ENCODE results near the gene ITK. TPM values are rescaled to one million over a fixed set of nuclear protein-coding genes. Genes with fewer than 3 reads are reported as not detected.

Gene ITK
- total RNA-seq, 2 donors from 2014 or later, result 0.33 to 0.90 TPM

DNA sequence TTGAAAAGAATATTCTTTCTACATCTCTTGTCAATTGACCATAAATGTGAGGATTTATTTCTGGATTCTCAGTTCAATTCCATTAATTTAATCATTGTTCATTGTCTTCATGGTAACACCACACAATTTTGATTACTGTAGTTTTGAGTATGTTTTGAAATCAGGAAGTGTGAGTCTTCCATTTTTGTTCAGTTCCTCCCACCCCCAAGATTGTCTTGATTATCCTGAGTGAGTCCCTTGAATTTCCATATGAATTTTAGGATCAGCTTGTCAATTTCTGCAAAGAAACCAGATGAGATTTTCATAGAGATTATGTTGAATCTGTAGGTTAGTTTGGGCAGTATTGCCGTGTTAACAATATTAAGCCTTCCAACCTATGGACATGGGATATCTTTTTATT is 94.8 kb downstream of the ITK start:
- TF ChIP-seq, protein P1, sequence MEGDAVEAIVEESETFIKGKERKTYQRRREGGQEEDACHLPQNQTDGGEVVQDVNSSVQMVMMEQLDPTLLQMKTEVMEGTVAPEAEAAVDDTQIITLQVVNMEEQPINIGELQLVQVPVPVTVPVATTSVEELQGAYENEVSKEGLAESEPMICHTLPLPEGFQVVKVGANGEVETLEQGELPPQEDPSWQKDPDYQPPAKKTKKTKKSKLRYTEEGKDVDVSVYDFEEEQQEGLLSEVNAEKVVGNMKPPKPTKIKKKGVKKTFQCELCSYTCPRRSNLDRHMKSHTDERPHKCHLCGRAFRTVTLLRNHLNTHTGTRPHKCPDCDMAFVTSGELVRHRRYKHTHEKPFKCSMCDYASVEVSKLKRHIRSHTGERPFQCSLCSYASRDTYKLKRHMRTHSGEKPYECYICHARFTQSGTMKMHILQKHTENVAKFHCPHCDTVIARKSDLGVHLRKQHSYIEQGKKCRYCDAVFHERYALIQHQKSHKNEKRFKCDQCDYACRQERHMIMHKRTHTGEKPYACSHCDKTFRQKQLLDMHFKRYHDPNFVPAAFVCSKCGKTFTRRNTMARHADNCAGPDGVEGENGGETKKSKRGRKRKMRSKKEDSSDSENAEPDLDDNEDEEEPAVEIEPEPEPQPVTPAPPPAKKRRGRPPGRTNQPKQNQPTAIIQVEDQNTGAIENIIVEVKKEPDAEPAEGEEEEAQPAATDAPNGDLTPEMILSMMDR (IDR thresholded peaks at IDR 0.05), result no peak
- H3K36me3 ChIP-seq, result no peaks in the 10 kb centered on the region
- H3K4me3 ChIP-seq, result no peak overlapping the region
- no peak for DNase-seq (ENCODE audit: low spot score)
- H3K9me3 ChIP-seq, result no peaks in the 10 kb centered on the region
- no peak overlapping the region for H3K27ac ChIP-seq
- H3K4me1 ChIP-seq, result peaks cover 0 to 15% of the 10 kb centered on the region in 2 donors
- H3K27me3 ChIP-seq, result no peaks in the 10 kb centered on the region

DNA sequence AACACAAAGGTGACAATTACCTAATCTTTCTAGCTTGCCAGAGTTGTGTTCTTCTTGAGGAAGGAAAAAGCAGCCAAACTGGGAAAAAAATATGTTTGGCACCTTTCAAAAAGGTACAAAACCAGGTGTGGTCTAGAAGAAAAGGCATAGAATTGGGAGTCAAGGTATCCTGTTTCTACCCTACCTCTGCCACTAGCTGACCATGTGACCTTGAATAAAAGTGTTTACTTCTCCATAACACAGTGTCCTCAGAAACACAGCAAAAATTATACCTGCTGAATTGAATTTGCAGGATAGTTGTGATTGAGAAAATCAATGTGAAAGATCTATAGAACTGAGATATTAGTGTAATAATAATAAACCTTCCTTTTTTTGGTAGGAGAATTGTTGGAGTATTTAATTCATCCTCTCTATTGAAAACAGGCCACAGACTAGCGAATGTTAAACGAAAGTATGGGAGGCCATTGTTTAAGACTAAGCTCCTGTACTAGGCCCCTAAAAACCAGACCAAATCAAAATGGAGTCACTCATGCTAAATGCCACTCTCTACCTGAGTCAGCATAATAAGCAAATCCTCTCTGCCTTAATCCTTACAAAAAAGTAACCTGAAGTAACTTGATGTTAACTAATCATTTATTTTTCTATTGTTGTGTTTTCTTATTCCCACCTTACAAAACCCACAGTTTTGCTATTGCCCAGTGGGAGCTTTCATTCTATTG is 97.8 kb downstream of the ITK start:
- H3K36me3 ChIP-seq, result no peaks in the 10 kb centered on the region
- no peak for DNase-seq (ENCODE audit: low spot score)
- H3K27ac ChIP-seq, result peak overlapping the region in 1 of 2 donors; percentile 60
- TF ChIP-seq, protein P1 (IDR thresholded peaks at IDR 0.05), result no peak
- no peak overlapping the region for H3K4me3 ChIP-seq
- H3K4me1 ChIP-seq, result peaks cover 0 to 6% of the 10 kb centered on the region in 2 donors
- no peaks in the 10 kb centered on the region for H3K9me3 ChIP-seq
- no peaks in the 10 kb centered on the region for H3K27me3 ChIP-seq

DNA sequence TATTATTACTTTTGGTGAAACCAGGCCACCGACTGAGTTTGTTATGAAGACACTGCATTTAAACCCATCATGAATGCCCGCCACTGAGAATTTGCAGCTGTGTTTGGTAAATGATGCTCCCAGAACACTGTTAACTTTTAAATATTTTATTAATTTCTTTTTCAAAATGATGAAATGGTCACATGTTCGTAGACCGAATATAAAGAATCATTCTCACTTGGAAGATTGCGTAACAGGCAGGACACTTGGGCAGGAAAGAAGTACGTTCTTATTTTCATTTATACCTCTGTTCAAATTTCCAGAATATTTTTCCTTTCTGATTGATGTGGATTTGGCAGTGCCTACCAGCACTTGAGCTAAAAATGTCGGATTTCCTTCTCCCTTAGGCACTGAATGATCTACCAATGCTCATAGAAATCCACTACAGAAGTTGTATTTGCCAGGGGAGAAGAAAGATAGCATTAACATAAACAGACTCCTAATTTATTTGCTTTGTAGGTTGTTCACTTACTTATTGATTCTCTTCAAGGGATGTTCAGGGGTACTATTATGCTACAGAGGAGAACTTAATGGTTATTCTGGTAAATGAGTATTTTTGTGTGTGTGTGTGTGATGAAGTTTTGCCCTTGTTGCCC is 99.1 kb downstream of the ITK start:
- peak overlapping the region; percentile 7 to 60 for H3K27ac ChIP-seq
- no peaks in the 10 kb centered on the region for H3K36me3 ChIP-seq
- peaks cover 0 to 7% of the 10 kb centered on the region in 2 donors for H3K4me1 ChIP-seq
- peak; percentile 4 for DNase-seq (ENCODE audit: low spot score)
- TF ChIP-seq, protein P1 (IDR thresholded peaks at IDR 0.05), result no peak
- no peak overlapping the region for H3K4me3 ChIP-seq
- no peaks in the 10 kb centered on the region for H3K27me3 ChIP-seq
- H3K9me3 ChIP-seq, result no peaks in the 10 kb centered on the region

DNA sequence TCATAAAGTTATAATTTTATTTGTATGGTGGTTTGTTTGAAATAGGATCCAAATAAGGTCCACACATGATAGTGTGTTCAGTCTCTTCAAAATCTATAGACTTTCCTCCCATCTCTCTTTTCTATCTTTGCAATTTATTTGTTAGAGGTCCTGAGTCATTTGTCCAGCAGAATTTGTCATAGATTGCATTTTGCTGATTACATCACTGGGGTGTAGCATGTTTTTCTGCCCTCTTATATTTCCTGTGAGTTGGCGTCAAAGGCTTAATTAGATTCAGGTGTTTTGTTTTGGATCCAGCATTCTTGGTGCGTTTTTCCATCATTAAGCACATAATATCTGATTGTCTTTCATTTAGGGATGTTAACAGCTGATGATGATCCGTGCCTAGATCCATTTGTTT is 100.3 kb downstream of the ITK start:
- no peak for DNase-seq (ENCODE audit: low spot score)
- Histone ChIP-seq H3K36me3 (no peaks in the 10 kb centered on the region), H3K27ac (no peak overlapping the region), H3K9me3 (no peaks in the 10 kb centered on the region), H3K27me3 (no peaks in the 10 kb centered on the region), H3K4me3 (no peak overlapping the region), H3K4me1 (peaks cover 0 to 14% of the 10 kb centered on the region in 2 donors)
- TF ChIP-seq, protein P1 (IDR thresholded peaks at IDR 0.05), result no peak

DNA sequence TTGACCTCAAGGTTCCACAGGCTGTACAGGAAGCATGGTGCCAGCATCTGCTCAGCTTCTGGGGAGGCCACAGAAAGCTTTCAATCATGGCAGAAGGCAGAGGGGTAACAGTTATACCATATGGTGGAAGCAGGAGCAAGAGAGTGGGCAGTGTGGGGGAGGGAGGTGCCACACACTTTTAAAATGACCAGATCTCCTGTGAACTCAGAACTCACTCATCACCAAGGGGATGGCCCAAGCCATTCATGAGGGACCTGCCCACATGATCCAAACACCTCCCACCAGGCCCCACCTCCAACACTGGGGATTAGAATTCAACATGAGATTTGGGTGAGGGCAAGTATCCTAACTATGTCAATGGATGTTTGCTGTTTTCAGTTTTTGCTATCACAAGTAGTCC is 101.5 kb downstream of the ITK start:
- Histone ChIP-seq H3K4me1 (peaks cover 0 to 14% of the 10 kb centered on the region in 2 donors), H3K27me3 (no peaks in the 10 kb centered on the region), H3K9me3 (no peaks in the 10 kb centered on the region), H3K27ac (no peak overlapping the region), H3K4me3 (no peak overlapping the region), H3K36me3 (no peaks in the 10 kb centered on the region)
- TF ChIP-seq, protein P1 (IDR thresholded peaks at IDR 0.05), result no peak
- DNase-seq (ENCODE audit: low spot score), result peak; percentile 44
